ENCODE results near the gene EPB41L3. TPM values are rescaled to one million over a fixed set of nuclear protein-coding genes. Genes with fewer than 3 reads are reported as not detected.

Gene EPB41L3
- total RNA-seq, 1 experiment from 2014 or later: 8.7 TPM

DNA sequence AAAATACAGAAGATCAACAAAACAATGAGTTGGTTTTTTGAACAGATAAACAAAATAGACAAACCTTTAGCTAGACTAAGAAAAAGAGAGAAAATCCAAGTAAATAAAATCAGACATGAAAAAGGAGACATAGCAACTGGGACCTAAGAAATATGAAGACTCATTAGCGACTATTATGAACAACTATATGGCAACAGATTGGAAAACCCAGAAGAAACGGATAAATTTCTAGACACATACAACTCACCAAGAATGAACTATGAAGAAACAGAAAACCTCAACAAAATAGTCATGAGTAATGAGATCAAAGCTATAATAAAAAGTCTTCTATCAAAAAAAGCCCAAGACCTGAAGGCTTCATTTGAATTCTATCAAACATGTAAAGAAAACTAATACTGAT, 59.3 kb downstream of the EPB41L3 start:
- Mint-ChIP-seq H3K4me3 (ENCODE audit: unreplicated experiment) (no peak overlapping the region), H3K27me3 (ENCODE audit: insufficient read depth, unreplicated experiment) (no peaks in the 10 kb centered on the region), H3K27ac (ENCODE audit: unreplicated experiment) (no peak overlapping the region), H3K4me1 (ENCODE audit: low read depth, unreplicated experiment) (no peaks in the 10 kb centered on the region), H3K36me3 (ENCODE audit: insufficient read depth, unreplicated experiment) (no peaks in the 10 kb centered on the region), H3K9me3 (ENCODE audit: unreplicated experiment) (peaks cover 9% of the 10 kb centered on the region)
- Histone ChIP-seq H3K4me1 (no peaks in the 10 kb centered on the region), H3K36me3 (ENCODE audit: control insufficient read depth, insufficient read depth, low read length) (no peaks in the 10 kb centered on the region), H3K9me3 (no peaks in the 10 kb centered on the region; the same call in 1 of the 2 replicates), H3K4me3 (ENCODE audit: low read depth, low read length) (no peak overlapping the region), H3K27me3 (replicated peaks; ENCODE audit: control insufficient read depth, insufficient read depth, low read length) (no peaks in the 10 kb centered on the region)
- BruUV-seq (replicated peaks): no TSS peak
- DNase-seq: no peak
- TF ChIP-seq, protein P1, sequence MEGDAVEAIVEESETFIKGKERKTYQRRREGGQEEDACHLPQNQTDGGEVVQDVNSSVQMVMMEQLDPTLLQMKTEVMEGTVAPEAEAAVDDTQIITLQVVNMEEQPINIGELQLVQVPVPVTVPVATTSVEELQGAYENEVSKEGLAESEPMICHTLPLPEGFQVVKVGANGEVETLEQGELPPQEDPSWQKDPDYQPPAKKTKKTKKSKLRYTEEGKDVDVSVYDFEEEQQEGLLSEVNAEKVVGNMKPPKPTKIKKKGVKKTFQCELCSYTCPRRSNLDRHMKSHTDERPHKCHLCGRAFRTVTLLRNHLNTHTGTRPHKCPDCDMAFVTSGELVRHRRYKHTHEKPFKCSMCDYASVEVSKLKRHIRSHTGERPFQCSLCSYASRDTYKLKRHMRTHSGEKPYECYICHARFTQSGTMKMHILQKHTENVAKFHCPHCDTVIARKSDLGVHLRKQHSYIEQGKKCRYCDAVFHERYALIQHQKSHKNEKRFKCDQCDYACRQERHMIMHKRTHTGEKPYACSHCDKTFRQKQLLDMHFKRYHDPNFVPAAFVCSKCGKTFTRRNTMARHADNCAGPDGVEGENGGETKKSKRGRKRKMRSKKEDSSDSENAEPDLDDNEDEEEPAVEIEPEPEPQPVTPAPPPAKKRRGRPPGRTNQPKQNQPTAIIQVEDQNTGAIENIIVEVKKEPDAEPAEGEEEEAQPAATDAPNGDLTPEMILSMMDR (IDR thresholded peaks at IDR 0.05; ENCODE audit: insufficient read depth in 1 of 2, low read depth in 1 of 2, low read length in 1 of 2, severe bottlenecking in 1 of 2, unreplicated experiment in 1 of 2): no peak
- POLR2A ChIA-PET: no interaction called here
- intact Hi-C loops (cut with micrococcal nuclease; ENCODE audit: unreplicated experiment): no loop called here
- CTCF ChIA-PET: no interaction called here

GRCh38 chr18:5481621-5482020, 62.2 kb downstream of the EPB41L3 start:
- Mint-ChIP-seq H3K36me3 (ENCODE audit: insufficient read depth, unreplicated experiment) (no peaks in the 10 kb centered on the region), H3K4me1 (ENCODE audit: low read depth, unreplicated experiment) (no peaks in the 10 kb centered on the region), H3K27me3 (ENCODE audit: insufficient read depth, unreplicated experiment) (peaks cover 3% of the 10 kb centered on the region), H3K4me3 (ENCODE audit: unreplicated experiment) (no peak overlapping the region), H3K9me3 (ENCODE audit: unreplicated experiment) (peaks cover under 1% of the 10 kb centered on the region), H3K27ac (ENCODE audit: unreplicated experiment) (no peak overlapping the region)
- intact Hi-C loops (cut with micrococcal nuclease; ENCODE audit: unreplicated experiment): no loop called here
- no TSS peak for BruUV-seq (replicated peaks)
- CTCF ChIA-PET: no interaction called here
- no peaks in the 10 kb centered on the region for H3K4me1 ChIP-seq
- TF ChIP-seq, protein P1 (IDR thresholded peaks at IDR 0.05; ENCODE audit: insufficient read depth in 1 of 2, low read depth in 1 of 2, low read length in 1 of 2, severe bottlenecking in 1 of 2, unreplicated experiment in 1 of 2): no peak
- POLR2A ChIA-PET: no interaction called here
- H3K9me3 ChIP-seq: no peaks in the 10 kb centered on the region; the same call in 1 of the 2 replicates
- no peak overlapping the region for H3K4me3 ChIP-seq (ENCODE audit: low read depth, low read length)
- DNase-seq: no peak
- no peaks in the 10 kb centered on the region for H3K36me3 ChIP-seq (ENCODE audit: control insufficient read depth, insufficient read depth, low read length)
- H3K27me3 ChIP-seq (replicated peaks; ENCODE audit: control insufficient read depth, insufficient read depth, low read length): no peaks in the 10 kb centered on the region; the same call in 1 of the 2 replicates

DNA sequence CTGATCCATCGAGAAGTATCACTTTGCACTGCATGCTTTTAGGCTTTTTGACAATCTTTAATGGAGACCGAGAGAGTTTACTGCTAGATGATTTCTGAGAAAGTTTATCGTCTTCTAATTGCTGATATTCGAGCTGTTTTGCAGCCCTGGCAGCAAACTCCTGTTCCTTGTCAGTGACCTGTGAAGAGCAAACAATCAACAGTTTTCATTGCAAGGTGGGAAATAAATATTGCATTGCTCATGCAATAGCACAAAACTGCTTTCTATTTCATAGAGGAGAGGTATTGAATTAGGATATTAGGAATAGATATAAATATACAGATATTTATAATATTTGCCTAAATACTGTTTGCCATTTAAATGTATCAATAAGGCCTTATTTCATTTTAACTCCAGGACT, 65.5 kb downstream of the EPB41L3 start:
- intact Hi-C loops (cut with micrococcal nuclease; ENCODE audit: unreplicated experiment): no loop called here
- no peaks in the 10 kb centered on the region for H3K4me1 Mint-ChIP-seq (ENCODE audit: low read depth, unreplicated experiment)
- ChIA-PET POLR2A (no interaction called here), CTCF (no interaction called here)
- Histone ChIP-seq H3K4me1 (no peaks in the 10 kb centered on the region), H3K27me3 (replicated peaks; ENCODE audit: control insufficient read depth, insufficient read depth, low read length) (no peaks in the 10 kb centered on the region; the same call in 1 of the 2 replicates), H3K4me3 (ENCODE audit: low read depth, low read length) (no peak overlapping the region), H3K9me3 (no peaks in the 10 kb centered on the region; the same call in 1 of the 2 replicates), H3K36me3 (ENCODE audit: control insufficient read depth, insufficient read depth, low read length) (no peaks in the 10 kb centered on the region)
- DNase-seq: no peak
- H3K27me3 Mint-ChIP-seq (ENCODE audit: insufficient read depth, unreplicated experiment): peaks cover 6% of the 10 kb centered on the region
- no TSS peak for BruUV-seq (replicated peaks)
- TF ChIP-seq, protein P1 (IDR thresholded peaks at IDR 0.05; ENCODE audit: insufficient read depth in 1 of 2, low read depth in 1 of 2, low read length in 1 of 2, severe bottlenecking in 1 of 2, unreplicated experiment in 1 of 2): no peak
- no peaks in the 10 kb centered on the region for H3K36me3 Mint-ChIP-seq (ENCODE audit: insufficient read depth, unreplicated experiment)
- H3K4me3 Mint-ChIP-seq (ENCODE audit: unreplicated experiment): no peak overlapping the region
- H3K27ac Mint-ChIP-seq (ENCODE audit: unreplicated experiment): no peak overlapping the region
- H3K9me3 Mint-ChIP-seq (ENCODE audit: unreplicated experiment): no peaks in the 10 kb centered on the region

Data from Caco-2 (cell line).